ENCODE measurements around the gene ACOT8.

DNA sequence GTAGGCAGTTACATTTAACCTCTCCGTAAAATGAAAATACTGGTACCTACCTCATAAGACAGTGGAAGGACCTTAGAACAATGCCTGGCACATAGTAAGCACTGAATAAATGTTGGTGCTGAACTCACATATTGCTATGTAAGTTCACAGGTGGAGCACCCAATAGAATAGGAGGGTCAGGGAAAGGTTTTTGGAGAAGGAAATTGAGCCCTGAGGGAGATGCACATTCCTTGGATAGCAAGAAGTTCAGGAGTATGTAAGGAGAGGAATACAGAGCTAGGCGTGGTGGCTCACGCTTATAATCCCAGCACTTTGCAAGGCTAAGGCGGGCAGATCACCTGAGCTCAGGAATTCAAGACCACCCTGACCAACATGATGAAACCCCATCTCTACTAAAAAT is 37.7 kb downstream of the ACOT8 start:
- TF ChIP-seq MXI1 (IDR thresholded peaks at IDR 0.05; ENCODE audit: borderline replicate concordance, low read depth, low read length) (no peak), SMC3 (IDR thresholded peaks at IDR 0.05; ENCODE audit: low read depth, low read length) (no peak), RAD21 (IDR thresholded peaks at IDR 0.05; ENCODE audit: low read length) (no peak), USF2 (IDR thresholded peaks at IDR 0.05; ENCODE audit: low read depth, low read length) (no peak), POLR2A (IDR thresholded peaks at IDR 0.05; ENCODE audit: low read depth, low read length) (no peak)
- TF ChIP-seq, protein P1, sequence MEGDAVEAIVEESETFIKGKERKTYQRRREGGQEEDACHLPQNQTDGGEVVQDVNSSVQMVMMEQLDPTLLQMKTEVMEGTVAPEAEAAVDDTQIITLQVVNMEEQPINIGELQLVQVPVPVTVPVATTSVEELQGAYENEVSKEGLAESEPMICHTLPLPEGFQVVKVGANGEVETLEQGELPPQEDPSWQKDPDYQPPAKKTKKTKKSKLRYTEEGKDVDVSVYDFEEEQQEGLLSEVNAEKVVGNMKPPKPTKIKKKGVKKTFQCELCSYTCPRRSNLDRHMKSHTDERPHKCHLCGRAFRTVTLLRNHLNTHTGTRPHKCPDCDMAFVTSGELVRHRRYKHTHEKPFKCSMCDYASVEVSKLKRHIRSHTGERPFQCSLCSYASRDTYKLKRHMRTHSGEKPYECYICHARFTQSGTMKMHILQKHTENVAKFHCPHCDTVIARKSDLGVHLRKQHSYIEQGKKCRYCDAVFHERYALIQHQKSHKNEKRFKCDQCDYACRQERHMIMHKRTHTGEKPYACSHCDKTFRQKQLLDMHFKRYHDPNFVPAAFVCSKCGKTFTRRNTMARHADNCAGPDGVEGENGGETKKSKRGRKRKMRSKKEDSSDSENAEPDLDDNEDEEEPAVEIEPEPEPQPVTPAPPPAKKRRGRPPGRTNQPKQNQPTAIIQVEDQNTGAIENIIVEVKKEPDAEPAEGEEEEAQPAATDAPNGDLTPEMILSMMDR (conservative IDR thresholded peaks at IDR 0.05; ENCODE audit: low read depth, low read length): no peak

Measured in IMR-90 (cell line).